OCI-LY3 (cell line): ENCODE measurements around the gene IFNA2.

ENCODE experiments used
- H2AFZ ChIP-seq: fragments of 200-600, 300-600 bp; shearing (Covaris generic); 2 replicates; pipeline ENCODE4 v1.6.0; 2014; ENCODE audit warnings: antibody characterized with exemption, low read depth, low read length
- H3K27ac ChIP-seq: fragments of 200-600, 300-600 bp; sonication (generic); 2 replicates; pipeline ENCODE4 v1.5.1; 2014; ENCODE audit warnings: mild to moderate bottlenecking, low read length, moderate library complexity, mixed read lengths
- H3K27me3 ChIP-seq: fragments of 200-600, 300-600 bp; sonication (generic); 2 replicates; pipeline ENCODE4 v1.6.1; 2014; ENCODE audit warnings: low read depth, low read length, mixed read lengths
- H3K36me3 ChIP-seq: fragments of 200-600, 300-600 bp; sonication (generic); replicated peaks from 2 replicates; pipeline ENCODE3; 2014; ENCODE audit warnings: low read depth, low read length, mixed read lengths
- H3K4me1 ChIP-seq: fragments of 300-600, 200-600 bp; sonication (generic); 2 replicates; pipeline ENCODE4 v1.6.1; 2014; ENCODE audit warnings: low read length, mixed read lengths
- H3K4me2 ChIP-seq: fragments of 200-600, 300-600 bp; sonication (generic); 2 replicates; pipeline ENCODE4 v1.6.1; 2014; ENCODE audit warnings: low read length, mixed read lengths
- H3K4me3 ChIP-seq: fragments of 300-600, 200-600 bp; sonication (generic); 2 replicates; pipeline ENCODE4 v1.5.1; 2014; ENCODE audit warnings: antibody characterized with exemption, mild to moderate bottlenecking, low read length, moderate library complexity
- H3K79me2 ChIP-seq: fragments of 300-600, 200-600 bp; shearing (Covaris generic); 2 replicates; pipeline ENCODE4 v1.6.1; 2014; ENCODE audit warnings: mild to moderate bottlenecking, low read length, mixed read lengths
- H3K9ac ChIP-seq: fragments of 300-600, 200-600 bp; shearing (Covaris generic); 2 replicates; pipeline ENCODE4 v1.6.0; 2014; ENCODE audit warnings: mild to moderate bottlenecking, low read length, moderate library complexity
- H3K9me3 ChIP-seq: fragments of 200-600, 300-600 bp; shearing (Covaris generic); 2 replicates; pipeline ENCODE4 v1.6.1; 2014; ENCODE audit warnings: low read length, mixed read lengths; ENCODE audit not compliant: insufficient read depth
- H4K20me1 ChIP-seq: fragments of 200-600, 300-600 bp; sonication (generic); 2 replicates; pipeline ENCODE4 v1.6.1; 2016; ENCODE audit warnings: low read length, mixed read lengths; ENCODE audit not compliant: insufficient read depth
- EZH2phosphoT487 ChIP-seq: fragments of 200-600 bp; shearing (Covaris generic); IDR thresholded peaks from 2 replicates; pipeline ENCODE4 v1.6.1; 2018; ENCODE audit warnings: antibody characterized with exemption, mixed run types, low read depth
- TF ChIP-seq, protein P1 (sequence below): fragments of 200-600, 300-600 bp; sonication (generic); IDR thresholded peaks from 2 replicates; pipeline ENCODE4 v1.5.1; 2014; ENCODE audit warnings: antibody characterized with exemption, low read length, low read depth

The IFNA2 gene

DNA sequence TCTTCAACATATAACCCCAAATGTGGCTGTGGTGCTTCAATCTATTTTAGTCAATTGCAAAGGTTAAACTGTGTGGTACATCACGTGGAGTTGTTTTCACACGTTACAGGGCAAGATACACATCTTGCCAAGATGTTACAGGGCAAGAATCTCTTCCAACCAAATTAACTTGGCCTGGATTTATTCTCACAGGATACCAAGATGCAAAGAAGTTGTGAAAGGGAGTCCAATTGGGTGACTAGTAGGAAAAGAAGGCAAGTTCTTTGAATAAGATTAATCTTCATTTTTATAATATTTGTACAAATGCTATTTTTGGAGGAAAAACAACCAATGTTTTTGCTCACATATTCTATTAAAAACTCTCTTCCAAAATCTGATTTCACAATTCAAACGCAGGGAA lies 18.9 kb upstream of the IFNA2 start:
- Histone ChIP-seq H2AFZ (no peak overlapping the region), H3K4me2 (no peak overlapping the region), H4K20me1 (peaks cover 8% of the 10 kb centered on the region; the same call in 1 of the 2 replicates), H3K79me2 (no peaks in the 10 kb centered on the region), H3K27me3 (peaks cover 76% of the 10 kb centered on the region), H3K4me3 (no peak overlapping the region), H3K9me3 (no peaks in the 10 kb centered on the region), H3K9ac (no peak overlapping the region), H3K27ac (no peak overlapping the region), H3K4me1 (peaks cover 7% of the 10 kb centered on the region), H3K36me3 (no peaks in the 10 kb centered on the region)
- TF ChIP-seq, protein P1, sequence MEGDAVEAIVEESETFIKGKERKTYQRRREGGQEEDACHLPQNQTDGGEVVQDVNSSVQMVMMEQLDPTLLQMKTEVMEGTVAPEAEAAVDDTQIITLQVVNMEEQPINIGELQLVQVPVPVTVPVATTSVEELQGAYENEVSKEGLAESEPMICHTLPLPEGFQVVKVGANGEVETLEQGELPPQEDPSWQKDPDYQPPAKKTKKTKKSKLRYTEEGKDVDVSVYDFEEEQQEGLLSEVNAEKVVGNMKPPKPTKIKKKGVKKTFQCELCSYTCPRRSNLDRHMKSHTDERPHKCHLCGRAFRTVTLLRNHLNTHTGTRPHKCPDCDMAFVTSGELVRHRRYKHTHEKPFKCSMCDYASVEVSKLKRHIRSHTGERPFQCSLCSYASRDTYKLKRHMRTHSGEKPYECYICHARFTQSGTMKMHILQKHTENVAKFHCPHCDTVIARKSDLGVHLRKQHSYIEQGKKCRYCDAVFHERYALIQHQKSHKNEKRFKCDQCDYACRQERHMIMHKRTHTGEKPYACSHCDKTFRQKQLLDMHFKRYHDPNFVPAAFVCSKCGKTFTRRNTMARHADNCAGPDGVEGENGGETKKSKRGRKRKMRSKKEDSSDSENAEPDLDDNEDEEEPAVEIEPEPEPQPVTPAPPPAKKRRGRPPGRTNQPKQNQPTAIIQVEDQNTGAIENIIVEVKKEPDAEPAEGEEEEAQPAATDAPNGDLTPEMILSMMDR, result no peak
- TF ChIP-seq EZH2phosphoT487, result no peak

DNA sequence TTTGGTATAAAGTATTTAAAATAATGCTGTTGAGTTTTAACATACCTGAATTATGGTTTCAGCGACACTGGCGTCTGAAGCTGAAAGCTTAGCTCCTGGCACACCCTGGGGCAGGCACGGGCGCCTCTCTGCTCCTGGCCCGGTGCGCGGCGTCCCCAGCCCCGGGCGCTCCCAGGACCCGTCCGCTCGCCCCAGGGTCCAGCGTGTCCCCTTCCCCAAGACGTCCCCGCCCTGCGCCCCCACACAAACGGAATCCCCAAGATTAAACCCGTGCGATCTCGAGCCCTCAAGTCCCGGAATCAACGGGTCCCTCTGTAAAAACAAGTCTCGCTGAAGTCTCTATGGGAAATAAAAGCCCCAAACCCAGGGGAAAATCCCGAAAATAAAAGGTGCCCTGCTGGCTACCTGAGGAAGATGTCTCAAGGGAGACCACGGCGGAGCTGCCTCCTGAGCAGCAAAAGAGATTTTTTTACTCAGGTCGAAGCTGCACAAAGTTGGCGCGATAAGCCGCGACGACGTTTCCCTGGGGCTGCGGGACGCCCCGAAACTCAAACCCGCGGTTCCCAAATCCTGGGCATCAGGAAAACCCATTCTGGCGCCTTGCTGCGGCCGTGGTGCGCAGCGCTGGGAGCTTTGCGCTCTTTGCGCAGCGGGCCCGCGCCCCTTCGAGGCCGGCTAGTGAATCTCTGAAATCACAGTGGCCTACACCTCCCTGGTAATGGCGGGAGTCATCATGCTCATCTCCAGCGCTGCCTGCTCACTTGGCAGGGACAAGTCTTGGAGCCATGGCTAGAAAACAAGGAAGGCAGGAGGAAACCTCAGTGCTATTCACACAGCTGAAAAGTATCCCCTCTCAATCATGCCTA lies 17.4 kb upstream of the IFNA2 start:
- TF ChIP-seq, protein P1, result no peak
- TF ChIP-seq EZH2phosphoT487, result no peak
- no peak overlapping the region for H3K27ac ChIP-seq
- H3K4me1 ChIP-seq, result peaks cover 7% of the 10 kb centered on the region
- peaks cover 12% of the 10 kb centered on the region; the same call in 1 of the 2 replicates for H4K20me1 ChIP-seq
- H3K4me3 ChIP-seq, result no peak overlapping the region
- H3K36me3 ChIP-seq, result no peaks in the 10 kb centered on the region
- no peak overlapping the region for H2AFZ ChIP-seq
- no peak overlapping the region for H3K4me2 ChIP-seq
- H3K79me2 ChIP-seq, result no peaks in the 10 kb centered on the region
- peaks cover 80% of the 10 kb centered on the region for H3K27me3 ChIP-seq
- H3K9ac ChIP-seq, result no peak overlapping the region
- no peaks in the 10 kb centered on the region for H3K9me3 ChIP-seq

DNA sequence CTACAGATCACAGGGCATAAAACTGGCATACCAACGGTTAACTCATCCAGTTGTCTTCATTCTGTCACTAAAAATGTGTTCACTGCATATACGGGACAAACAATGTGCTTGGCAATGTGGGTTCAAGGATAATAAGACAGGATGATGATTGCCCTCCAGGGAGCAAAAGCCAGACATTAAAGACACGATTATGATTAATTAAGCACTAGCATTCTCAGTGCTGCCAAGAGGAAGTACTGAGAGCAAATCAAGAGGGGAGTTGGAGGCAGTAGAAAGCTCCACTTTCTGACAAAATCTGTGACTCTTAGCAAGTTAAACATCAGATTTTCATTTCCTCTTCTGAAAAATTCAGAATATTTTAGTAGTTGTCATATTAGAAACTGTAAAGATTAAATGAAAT lies 14.8 kb upstream of the IFNA2 start:
- Histone ChIP-seq H2AFZ (no peak overlapping the region), H3K27ac (no peak overlapping the region), H3K79me2 (no peaks in the 10 kb centered on the region), H3K9ac (no peak overlapping the region), H3K4me3 (no peak overlapping the region), H3K4me1 (peaks cover 7% of the 10 kb centered on the region), H3K9me3 (no peaks in the 10 kb centered on the region), H3K36me3 (no peaks in the 10 kb centered on the region), H3K4me2 (0 out of 2 replicates have a peak overlapping the region, but pooled peaks have one; percentile 7), H4K20me1 (0 out of 2 replicates have a peak, but pooled peaks cover 12% of the 10 kb centered on the region), H3K27me3 (peaks cover 80% of the 10 kb centered on the region)
- TF ChIP-seq EZH2phosphoT487, result no peak
- TF ChIP-seq, protein P1, result no peak

DNA sequence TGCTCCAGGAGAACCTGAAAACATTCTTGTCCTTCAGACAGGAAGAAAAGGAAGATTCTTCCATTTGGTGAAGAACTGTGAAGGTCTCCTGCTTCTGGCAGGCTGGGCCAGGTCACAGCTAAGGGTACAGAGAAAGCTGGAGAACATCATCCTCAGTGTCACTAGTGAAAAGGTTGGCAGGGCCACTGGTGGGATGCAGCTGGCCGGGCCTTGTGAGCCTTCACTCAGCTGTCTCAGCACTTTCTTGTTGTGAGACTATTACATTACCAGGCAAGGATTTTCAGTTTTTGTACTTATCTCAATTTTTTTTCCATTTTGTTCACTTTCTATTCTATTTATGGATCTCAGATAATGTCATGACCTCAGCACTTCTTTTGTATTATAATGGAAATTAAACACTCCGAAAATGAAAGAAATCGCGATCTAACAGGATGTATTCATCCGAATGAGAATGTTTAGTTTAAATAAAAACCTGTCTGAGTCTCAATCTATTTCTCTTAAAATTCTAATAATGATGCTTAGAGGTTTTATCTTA lies 13.8 kb upstream of the IFNA2 start:
- Histone ChIP-seq H3K4me2 (no peak overlapping the region), H3K27me3 (peaks cover 77% of the 10 kb centered on the region), H3K9ac (no peak overlapping the region), H3K36me3 (no peaks in the 10 kb centered on the region), H3K27ac (no peak overlapping the region), H3K4me3 (no peak overlapping the region), H3K4me1 (peaks cover 7% of the 10 kb centered on the region), H3K79me2 (no peaks in the 10 kb centered on the region), H2AFZ (no peak overlapping the region), H3K9me3 (no peaks in the 10 kb centered on the region), H4K20me1 (0 out of 2 replicates have a peak, but pooled peaks cover 12% of the 10 kb centered on the region)
- TF ChIP-seq EZH2phosphoT487, result no peak
- TF ChIP-seq, protein P1, result no peak
